ENCODE results near the gene REST.
"Not testable (repeated sequence)": the region's sequence is repeated elsewhere in the genome, so short reads cannot be mapped to it uniquely, and the experiment has no call there.

REST gene

DNA sequence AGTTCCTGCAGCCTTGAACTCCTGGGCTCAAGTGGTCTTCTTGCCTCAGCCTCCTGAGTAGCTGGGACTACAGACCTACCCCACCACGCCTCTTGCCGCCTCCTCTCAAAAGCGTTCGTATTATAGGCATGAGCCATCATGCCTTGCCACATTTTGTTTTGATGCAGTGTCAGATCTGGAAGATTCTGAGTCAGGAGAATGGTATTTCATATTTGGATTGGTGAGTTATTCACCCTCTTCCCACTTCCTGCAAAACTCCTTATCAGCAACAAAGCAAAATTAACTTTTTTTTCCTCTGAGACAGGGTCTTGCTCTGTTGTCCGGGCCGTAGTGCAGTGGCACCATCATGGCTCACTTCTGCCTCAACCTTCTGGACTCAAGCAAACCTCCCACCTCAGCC is 29.6 kb downstream of the REST start:
- DNase-seq (ENCODE audit: low read depth): no peak
- no peak for TF ChIP-seq CTCF (IDR thresholded peaks at IDR 0.05; ENCODE audit: low read depth, low read length, missing control alignments)

GRCh38 chr4:56939826-56940225 is 32.1 kb downstream of the REST start:
- H3K4me3 ChIP-seq (ENCODE audit: low read depth, low read length); DNase-seq (ENCODE audit: low read depth): not testable (repeated sequence)

More for the DNA sequence above, 29.6 kb downstream of the REST start:
- no peak overlapping the region for H3K4me3 ChIP-seq (ENCODE audit: low read depth, low read length)

GRCh38 chr4:56940403-56940802 is 32.7 kb downstream of the REST start:
- TF ChIP-seq CTCF (IDR thresholded peaks at IDR 0.05; ENCODE audit: low read depth, low read length, missing control alignments): no peak

GRCh38 chr4:56940971-56941370 is 33.3 kb downstream of the REST start:
- H3K4me3 ChIP-seq (ENCODE audit: low read depth, low read length): no peak overlapping the region
- no peak for DNase-seq (ENCODE audit: low read depth)
- TF ChIP-seq CTCF (IDR thresholded peaks at IDR 0.05; ENCODE audit: low read depth, low read length, missing control alignments): no peak

More at GRCh38 chr4:56940403-56940802, 32.7 kb downstream of the REST start:
- no peak for DNase-seq (ENCODE audit: low read depth)
- H3K4me3 ChIP-seq (ENCODE audit: low read depth, low read length): no peak overlapping the region

DNA sequence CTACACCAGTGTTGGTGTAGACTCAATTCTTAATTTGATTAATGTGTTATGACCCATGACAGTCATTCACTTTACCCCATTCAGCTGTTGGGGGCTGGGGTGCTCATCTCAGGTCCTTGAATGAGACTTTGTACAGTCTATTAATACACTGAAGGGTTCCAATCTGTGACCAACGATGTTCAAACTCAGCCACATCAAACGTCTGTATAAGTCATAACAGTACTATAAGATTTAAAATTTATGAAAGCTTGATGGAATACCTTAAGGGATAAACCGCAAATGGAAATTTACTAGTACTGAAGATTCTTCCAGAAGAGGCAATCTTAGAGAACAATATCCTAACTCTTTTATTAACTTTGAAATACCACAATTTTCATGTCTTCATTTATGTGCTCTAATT is 33.7 kb downstream of the REST start:
- DNase-seq (ENCODE audit: low read depth): no peak
- H3K4me3 ChIP-seq (ENCODE audit: low read depth, low read length): no peak overlapping the region
- TF ChIP-seq CTCF (IDR thresholded peaks at IDR 0.05; ENCODE audit: low read depth, low read length, missing control alignments): no peak

DNA sequence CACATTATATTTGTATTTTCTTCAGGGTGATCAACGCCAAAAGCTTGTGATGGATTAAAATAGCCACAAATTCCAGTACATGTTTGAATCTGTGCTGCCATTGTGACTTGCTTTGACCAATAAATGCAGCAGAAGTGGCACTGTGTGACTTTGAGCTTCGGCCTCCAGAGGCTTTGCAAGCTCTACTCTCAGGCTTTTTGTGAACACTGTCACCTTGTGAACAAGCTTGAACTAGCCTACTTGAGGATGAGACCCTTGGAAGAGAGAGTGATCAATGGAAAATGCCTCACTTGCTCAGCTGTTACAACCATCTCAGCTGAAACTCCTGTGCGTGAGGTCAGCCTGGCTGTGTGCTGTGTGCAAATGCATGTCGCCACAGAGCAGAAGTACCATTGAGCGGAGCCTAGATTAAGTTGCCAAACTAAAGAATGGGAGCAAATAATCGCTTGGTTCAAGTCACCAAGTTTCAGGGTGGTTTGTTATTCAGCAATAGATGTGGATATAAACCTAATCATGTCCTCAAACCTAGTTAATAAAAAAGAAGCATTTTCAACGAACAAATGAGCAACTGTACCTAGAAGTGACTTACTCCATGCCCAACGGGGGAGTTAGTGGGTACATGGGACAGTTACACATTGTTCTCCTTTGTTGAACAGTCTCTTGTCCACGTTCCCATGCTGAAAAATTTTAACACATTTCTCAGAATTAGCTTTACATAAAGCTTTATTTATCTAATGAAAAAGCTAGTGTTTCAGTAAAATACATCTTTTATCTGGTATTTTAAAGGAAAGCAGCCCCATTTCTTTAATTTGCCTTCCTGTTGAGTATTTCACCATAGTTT is 46.2 kb downstream of the REST start:
- no peak for TF ChIP-seq CTCF (IDR thresholded peaks at IDR 0.05; ENCODE audit: low read depth, low read length, missing control alignments)
- no peak overlapping the region for H3K4me3 ChIP-seq (ENCODE audit: low read depth, low read length)
- no peak for DNase-seq (ENCODE audit: low read depth)

GRCh38 chr4:56958111-56958517 is 50.4 kb downstream of the REST start:
- DNase-seq (ENCODE audit: low read depth): no peak
- no peak for TF ChIP-seq CTCF (IDR thresholded peaks at IDR 0.05; ENCODE audit: low read depth, low read length, missing control alignments)
- H3K4me3 ChIP-seq (ENCODE audit: low read depth, low read length): no peak overlapping the region
